Myocyte (in vitro differentiated cells): ENCODE data around the gene TP53TG5. TPM values are rescaled to one million over a fixed set of nuclear protein-coding genes. Genes with fewer than 3 reads are reported as not detected.

ENCODE experiments used
- DNase-seq: peaks from one replicate; pipeline ENCODE4 v3.0.0-alpha.2; 2012; ENCODE audit warnings: low read depth
- total RNA-seq: library from RNA; depleted of rRNA; stranded (reverse); fragments of >200 nt; gene quantifications from 2 replicates; pipeline ENCODE4 v1.2.3, GENCODE V29; 2014

Gene TP53TG5
- total RNA-seq, 1 donor from 2014 or later: not detected

GRCh38 chr20:45346851-45347250 is 31.3 kb downstream of the TP53TG5 start:
- no peak for DNase-seq

- DNase-seq: peak; percentile 65
These were observed 31.8 kb downstream of the TP53TG5 start for GRCh38 chr20:45346291-45346718.

- DNase-seq: peak; percentile 59
These were observed 32.8 kb downstream of the TP53TG5 start for GRCh38 chr20:45345104-45345936.

GRCh38 chr20:45344168-45344860 is 33.8 kb downstream of the TP53TG5 start:
- DNase-seq: peak; percentile 70

- no peak for DNase-seq
These were observed 34.5 kb downstream of the TP53TG5 start for GRCh38 chr20:45343532-45344167.

- no peak for DNase-seq
These were observed 35.1 kb downstream of the TP53TG5 start for GRCh38 chr20:45342855-45343531.

- peak; percentile 82 for DNase-seq
These were observed 35.9 kb downstream of the TP53TG5 start for GRCh38 chr20:45341939-45342854.

- DNase-seq: no peak
These were observed 36.6 kb downstream of the TP53TG5 start for GRCh38 chr20:45341579-45341938.

GRCh38 chr20:45340951-45341350 is 37.2 kb downstream of the TP53TG5 start:
- DNase-seq: no peak

GRCh38 chr20:45340236-45340847 is 37.8 kb downstream of the TP53TG5 start:
- DNase-seq: no peak

GRCh38 chr20:45339799-45340198 is 38.3 kb downstream of the TP53TG5 start:
- no peak for DNase-seq

- DNase-seq: no peak
These were observed 39.0 kb downstream of the TP53TG5 start for GRCh38 chr20:45339084-45339483.

GRCh38 chr20:45338121-45339030 is 39.7 kb downstream of the TP53TG5 start:
- DNase-seq: no peak

GRCh38 chr20:45337367-45338120 is 40.6 kb downstream of the TP53TG5 start:
- peak; percentile 96 for DNase-seq

GRCh38 chr20:45336530-45337366 is 41.4 kb downstream of the TP53TG5 start:
- DNase-seq: peak; percentile 78

GRCh38 chr20:45330476-45330875 is 47.6 kb downstream of the TP53TG5 start:
- DNase-seq: no peak
